Renal cortex interstitium (tissue), 11 donors: ENCODE measurements around the gene TSFM. TPM values are rescaled to one million over a fixed set of nuclear protein-coding genes. Genes with fewer than 3 reads are reported as not detected.
"Not testable (repeated sequence)": the region's sequence is repeated elsewhere in the genome, so short reads cannot be mapped to it uniquely, and the experiment has no call there.

Experiments used
- DNase-seq, 11 donors: peaks; one replicate each; pipeline ENCODE4 v3.0.0-alpha.2; 2013; ENCODE audit warnings: low read depth in 9 of 11, low spot score in 4 of 11; ENCODE audit errors: extremely low read depth in 1 of 11
- polyA plus RNA-seq, 3 donors: library from polyadenylated mRNA; unstranded; fragments of 120-200 nt; gene quantifications; one replicate each; pipeline ENCODE4 v1.2.1, GENCODE V29; 2013; ENCODE audit not compliant: insufficient read length in 3 of 3

Gene TSFM
- polyA plus RNA-seq, 3 donors: 40.5 to 43.2 (median 40.6) TPM

DNA sequence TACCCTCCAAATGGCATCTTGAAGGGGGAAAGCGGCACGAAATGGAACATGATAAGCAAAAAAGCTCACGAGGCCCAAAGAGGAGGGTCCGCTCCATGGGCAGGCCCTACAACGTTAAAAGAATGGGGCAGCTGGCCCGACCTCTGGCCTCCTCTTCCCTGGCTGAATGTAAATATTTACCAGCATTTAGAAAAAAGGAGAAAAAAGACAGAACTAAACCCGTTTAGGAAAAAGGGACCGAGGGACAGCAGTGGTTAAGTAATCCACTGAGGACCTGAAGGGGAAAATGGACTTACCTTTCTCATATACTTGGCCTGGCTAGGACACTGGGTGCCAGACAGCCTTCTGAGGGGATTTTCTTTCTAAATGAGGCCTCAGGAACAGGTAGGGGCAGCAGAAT, 37.5 kb downstream of the TSFM start:
- not testable (repeated sequence) for DNase-seq

GRCh38 chr12:57821015-57821414, 38.4 kb downstream of the TSFM start:
- DNase-seq: not testable (repeated sequence)

GRCh38 chr12:57821474-57822214, 39.1 kb downstream of the TSFM start:
- no peak for DNase-seq

DNA sequence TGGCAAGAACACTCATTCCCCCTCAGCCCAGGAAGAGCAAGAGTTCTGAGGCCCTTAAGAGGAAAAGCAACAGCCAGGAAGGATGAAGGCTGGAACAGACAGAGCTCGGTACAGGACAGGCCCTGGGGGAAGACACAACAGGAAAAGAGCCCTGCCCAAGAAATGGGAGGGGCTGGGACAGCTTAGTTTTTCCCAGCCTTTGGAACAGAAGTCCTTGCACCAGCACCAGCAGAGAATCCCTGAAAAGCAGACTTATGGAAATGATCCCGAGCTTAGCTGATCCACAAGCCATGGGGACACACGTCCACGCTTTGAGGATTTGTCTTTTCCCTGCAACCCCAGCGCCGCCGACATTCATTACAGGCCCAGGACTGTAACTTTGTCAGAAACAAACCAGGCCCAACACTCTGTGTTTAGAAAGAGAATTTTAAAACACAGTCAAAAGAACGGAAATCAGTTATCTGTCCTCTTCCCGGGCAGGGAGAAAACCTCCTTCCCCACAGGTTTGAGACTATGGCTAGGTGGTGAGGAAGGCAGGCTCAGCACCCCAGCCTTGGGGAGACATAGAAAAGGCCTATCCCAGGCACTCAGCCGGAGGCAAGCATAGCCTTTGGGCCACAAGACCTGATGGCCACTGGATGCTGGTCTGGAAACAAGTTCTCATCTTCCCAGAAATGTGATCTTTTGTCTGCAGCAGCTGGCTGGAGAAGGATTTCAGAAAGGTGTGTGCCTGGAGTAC, 40.0 kb downstream of the TSFM start:
- DNase-seq: no peak

GRCh38 chr12:57823131-57823907, 40.7 kb downstream of the TSFM start:
- DNase-seq: no peak

- DNase-seq: no peak
These were observed 41.5 kb downstream of the TSFM start for GRCh38 chr12:57823908-57824640.

DNA sequence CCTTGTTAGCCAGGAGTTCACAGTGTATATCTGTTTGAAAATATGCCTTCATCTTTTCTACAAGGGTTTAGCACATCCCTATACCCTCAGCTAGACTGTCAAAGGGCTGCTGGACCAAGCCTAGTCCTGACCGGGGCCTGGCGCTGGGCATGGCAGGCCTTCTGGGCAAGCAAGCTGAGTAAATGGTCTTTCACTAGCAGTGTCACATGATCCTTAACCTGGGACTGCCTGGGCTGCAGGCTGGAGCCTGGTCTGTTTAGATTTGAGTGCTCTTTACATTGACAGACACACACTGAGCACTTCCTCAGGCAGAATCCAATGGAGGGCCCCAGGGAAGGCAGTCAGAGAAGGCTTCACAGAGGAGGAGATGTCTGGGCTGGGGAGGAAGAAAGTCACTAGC, 42.9 kb downstream of the TSFM start:
- no peak for DNase-seq

GRCh38 chr12:57826400-57826799, 43.8 kb downstream of the TSFM start:
- no peak for DNase-seq

- no peak for DNase-seq
These were observed 44.4 kb downstream of the TSFM start for GRCh38 chr12:57826966-57827365.

GRCh38 chr12:57829025-57829777, 46.6 kb downstream of the TSFM start:
- DNase-seq: no peak

DNA sequence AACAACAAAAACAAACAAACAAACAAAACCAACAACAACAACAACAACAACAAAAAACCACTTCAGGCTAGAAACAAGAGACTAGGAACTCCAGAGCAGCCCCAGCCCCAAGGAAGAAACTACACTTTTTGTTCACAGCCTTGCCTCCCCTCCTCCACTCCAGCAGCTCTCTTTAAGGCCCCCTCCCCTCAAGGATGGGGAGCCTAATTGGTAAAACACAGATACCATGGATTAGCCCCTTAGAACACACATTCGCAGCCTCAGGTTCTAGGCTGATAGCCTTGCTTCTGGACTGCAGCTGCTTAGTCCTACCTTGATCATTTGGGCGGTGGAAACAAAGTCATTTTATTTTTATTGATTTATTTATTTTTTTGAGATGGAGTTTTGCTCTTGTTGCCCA, 47.8 kb downstream of the TSFM start:
- no peak for DNase-seq

DNA sequence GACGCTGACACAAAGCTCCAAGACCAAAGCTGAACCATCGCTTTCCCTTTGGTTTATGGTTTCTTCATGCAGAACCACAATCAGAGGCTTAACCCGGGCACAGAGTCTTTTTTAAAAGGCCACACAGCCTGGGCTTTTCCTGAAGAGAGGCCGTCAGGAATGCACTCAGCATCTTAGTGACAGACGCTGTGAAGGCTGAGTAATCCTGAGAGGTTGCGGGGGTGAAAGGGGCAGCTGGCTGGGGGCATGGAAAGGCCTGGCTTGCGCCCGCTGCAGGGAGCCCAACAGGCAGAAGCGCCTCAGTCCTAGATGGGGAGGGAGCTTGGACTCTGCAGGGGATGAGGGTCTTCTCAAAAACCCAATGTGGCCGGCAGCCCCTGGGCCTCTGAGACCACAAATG, 50.4 kb downstream of the TSFM start:
- no peak for DNase-seq

- DNase-seq: no peak
These were observed 51.1 kb downstream of the TSFM start for GRCh38 chr12:57833672-57834071.

GRCh38 chr12:57834086-57834876, 51.7 kb downstream of the TSFM start:
- DNase-seq: no peak

DNA sequence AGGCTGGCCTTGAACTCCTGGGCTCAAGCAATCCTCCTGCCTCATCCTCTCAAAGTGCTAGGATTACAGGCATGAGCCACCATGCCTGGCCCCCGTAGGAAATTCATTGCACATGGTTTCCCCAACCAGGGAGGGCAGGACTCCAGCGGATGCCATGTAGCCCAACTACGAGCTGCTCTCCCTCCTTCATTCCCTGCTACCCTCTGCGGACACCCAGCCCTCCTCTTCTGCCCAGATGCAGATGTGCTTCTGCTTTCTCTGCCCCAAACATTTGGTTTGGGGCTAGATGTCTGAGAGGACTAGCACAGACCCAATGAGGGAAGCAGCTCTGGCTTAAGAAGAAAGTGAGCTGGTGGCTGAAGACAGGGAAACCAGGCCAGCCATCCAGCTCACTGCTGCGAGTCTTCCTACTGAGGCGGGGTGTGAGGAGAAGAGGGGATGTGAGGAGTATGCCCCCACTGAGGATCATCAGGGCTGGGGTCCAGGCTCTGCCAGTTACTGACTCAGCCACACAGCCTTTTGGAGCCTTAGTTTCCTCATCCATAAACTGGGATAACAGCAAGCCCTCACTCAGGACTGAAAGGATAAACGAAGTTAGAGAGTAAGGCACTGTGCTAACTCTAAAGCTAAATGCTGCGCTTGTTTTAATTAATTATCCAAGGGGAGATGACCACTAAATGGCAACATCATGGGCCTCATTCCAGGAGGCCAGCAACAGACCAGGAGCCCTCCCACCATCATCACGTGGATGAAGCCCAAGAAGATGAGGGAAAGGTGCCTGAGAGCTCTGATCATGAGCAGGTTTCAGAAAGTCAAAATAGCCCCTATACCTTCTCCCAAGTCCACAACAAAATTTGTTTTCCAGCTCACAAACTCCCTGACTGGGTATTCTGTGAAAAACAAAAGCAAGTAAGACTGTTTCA, 53.0 kb downstream of the TSFM start:
- no peak for DNase-seq

- peak in 9 of 11 donors; percentile 82 to 93 (median 88) for DNase-seq
These were observed 54.1 kb downstream of the TSFM start for GRCh38 chr12:57836442-57837375.
